Activated T-cell treated with anti-CD3 and anti-CD28 coated beads, Interleukin-2, amount 50 U/mL, for 24 hours (primary cell): ENCODE measurements around the gene RGS12.

Experiments
- DNase-seq: peaks from one replicate; pipeline ENCODE4 v3.0.0-alpha.2; 2020
- H3K27ac Mint-ChIP-seq: 2 replicates; pipeline ENCODE4 v1.8.0; 2020; ENCODE audit warnings: mild to moderate bottlenecking, mixed read lengths
- H3K27me3 Mint-ChIP-seq: 2 replicates; pipeline ENCODE4 v1.8.0; 2020; ENCODE audit warnings: mixed read lengths
- H3K36me3 Mint-ChIP-seq: 2 replicates; pipeline ENCODE4 v1.8.0; 2020; ENCODE audit warnings: low read depth, mixed read lengths
- H3K4me1 Mint-ChIP-seq: 2 replicates; pipeline ENCODE4 v1.8.0; 2020; ENCODE audit warnings: low read depth, mixed read lengths
- H3K4me3 Mint-ChIP-seq: 2 replicates; pipeline ENCODE4 v1.8.0; 2020; ENCODE audit warnings: mild to moderate bottlenecking, moderate library complexity, mixed read lengths
- H3K9me3 Mint-ChIP-seq: 2 replicates; pipeline ENCODE4 v1.8.0; 2020; ENCODE audit warnings: mixed read lengths

The RGS12 gene

GRCh38 chr4:3292571-3293400, at the start of gene RGS12:
Gene RGS12, plus strand, starts transcription at chr4:3293021. Its CDS starts 23,150 bp downstream, at chr4:3316171.
- Mint-ChIP-seq H3K4me3 (peak within 1 kb of the TSS; percentile 82), H3K27me3 (peaks cover 15% of the 10 kb centered on the region), H3K36me3 (no peaks in the 10 kb centered on the region), H3K27ac (peak within 1 kb of the TSS; percentile 71), H3K9me3 (peaks cover 2% of the 10 kb centered on the region), H3K4me1 (peaks cover 12% of the 10 kb centered on the region)
- DNase-seq: peak; percentile 95

GRCh38 chr4:3243136-3243780, 49.6 kb upstream of the RGS12 start:
- Mint-ChIP-seq H3K4me1 (peaks cover 12% of the 10 kb centered on the region), H3K9me3 (no peaks in the 10 kb centered on the region), H3K27me3 (no peaks in the 10 kb centered on the region), H3K4me3 (no peak overlapping the region), H3K27ac (peak overlapping the region; percentile 80), H3K36me3 (peaks cover 47% of the 10 kb centered on the region)
- no peak for DNase-seq

GRCh38 chr4:3244002-3244401, 48.8 kb upstream of the RGS12 start:
- no peak for DNase-seq
- Mint-ChIP-seq H3K4me1 (peaks cover 12% of the 10 kb centered on the region), H3K9me3 (no peaks in the 10 kb centered on the region), H3K27me3 (no peaks in the 10 kb centered on the region), H3K4me3 (no peak overlapping the region), H3K27ac (no peak overlapping the region), H3K36me3 (peaks cover 41% of the 10 kb centered on the region)

GRCh38 chr4:3244747-3245146, 48.1 kb upstream of the RGS12 start:
- peaks cover 12% of the 10 kb centered on the region for H3K4me1 Mint-ChIP-seq
- no peaks in the 10 kb centered on the region for H3K9me3 Mint-ChIP-seq
- no peak for DNase-seq
- H3K36me3 Mint-ChIP-seq: peaks cover 33% of the 10 kb centered on the region
- H3K27ac Mint-ChIP-seq: no peak overlapping the region
- H3K27me3 Mint-ChIP-seq: no peaks in the 10 kb centered on the region
- H3K4me3 Mint-ChIP-seq: no peak overlapping the region

- DNase-seq: no peak
- Mint-ChIP-seq H3K27ac (no peak overlapping the region), H3K36me3 (peaks cover 25% of the 10 kb centered on the region), H3K27me3 (no peaks in the 10 kb centered on the region), H3K9me3 (no peaks in the 10 kb centered on the region), H3K4me1 (peaks cover 12% of the 10 kb centered on the region), H3K4me3 (no peak overlapping the region)
Observed at GRCh38 chr4:3245676-3246075, 47.1 kb upstream of the RGS12 start.

GRCh38 chr4:3246458-3247398, 46.1 kb upstream of the RGS12 start:
- no peak for DNase-seq
- Mint-ChIP-seq H3K9me3 (no peaks in the 10 kb centered on the region), H3K27ac (no peak overlapping the region), H3K4me3 (no peak overlapping the region), H3K4me1 (peaks cover 12% of the 10 kb centered on the region), H3K36me3 (peaks cover 15% of the 10 kb centered on the region), H3K27me3 (no peaks in the 10 kb centered on the region)

GRCh38 chr4:3247399-3248177, 45.2 kb upstream of the RGS12 start:
- H3K4me1 Mint-ChIP-seq: peaks cover 8% of the 10 kb centered on the region
- H3K27me3 Mint-ChIP-seq: no peaks in the 10 kb centered on the region
- peaks cover 8% of the 10 kb centered on the region for H3K36me3 Mint-ChIP-seq
- no peak for DNase-seq
- no peak overlapping the region for H3K27ac Mint-ChIP-seq
- no peaks in the 10 kb centered on the region for H3K9me3 Mint-ChIP-seq
- no peak overlapping the region for H3K4me3 Mint-ChIP-seq

- no peaks in the 10 kb centered on the region for H3K9me3 Mint-ChIP-seq
- peaks cover 3% of the 10 kb centered on the region for H3K36me3 Mint-ChIP-seq
- H3K27me3 Mint-ChIP-seq: no peaks in the 10 kb centered on the region
- DNase-seq: no peak
- no peak overlapping the region for H3K4me3 Mint-ChIP-seq
- peaks cover 3% of the 10 kb centered on the region for H3K4me1 Mint-ChIP-seq
- H3K27ac Mint-ChIP-seq: no peak overlapping the region
Observed at GRCh38 chr4:3248178-3248480, 44.7 kb upstream of the RGS12 start.

GRCh38 chr4:3248811-3249661, 43.8 kb upstream of the RGS12 start, which contains the start of gene MSANTD1:
Gene MSANTD1, plus strand, starts transcription at chr4:3249159. Its CDS starts 64 bp downstream, at chr4:3249223.
- Mint-ChIP-seq H3K9me3 (no peaks in the 10 kb centered on the region), H3K27me3 (no peaks in the 10 kb centered on the region), H3K4me1 (no peaks in the 10 kb centered on the region), H3K36me3 (peaks cover 2% of the 10 kb centered on the region), H3K4me3 (no peak within 1 kb of the TSS), H3K27ac (peak within 1 kb of the TSS; percentile 33)
- no peak for DNase-seq

- no peak for DNase-seq
- Mint-ChIP-seq H3K27me3 (no peaks in the 10 kb centered on the region), H3K9me3 (no peaks in the 10 kb centered on the region), H3K36me3 (peaks cover 2% of the 10 kb centered on the region), H3K4me1 (no peaks in the 10 kb centered on the region), H3K27ac (no peak overlapping the region), H3K4me3 (no peak overlapping the region)
Observed at GRCh38 chr4:3249711-3250437, 42.9 kb upstream of the RGS12 start.

- no peak for DNase-seq
- Mint-ChIP-seq H3K27me3 (no peaks in the 10 kb centered on the region), H3K4me3 (no peak overlapping the region), H3K4me1 (no peaks in the 10 kb centered on the region), H3K9me3 (no peaks in the 10 kb centered on the region), H3K27ac (no peak overlapping the region), H3K36me3 (peaks cover 2% of the 10 kb centered on the region)
Observed at GRCh38 chr4:3250438-3250955, 42.3 kb upstream of the RGS12 start.

GRCh38 chr4:3250956-3251690, 41.7 kb upstream of the RGS12 start:
- Mint-ChIP-seq H3K4me3 (no peak overlapping the region), H3K4me1 (no peaks in the 10 kb centered on the region), H3K27me3 (no peaks in the 10 kb centered on the region), H3K36me3 (peaks cover 3% of the 10 kb centered on the region), H3K27ac (no peak overlapping the region), H3K9me3 (no peaks in the 10 kb centered on the region)
- no peak for DNase-seq
